KBM-7 (cell line): ENCODE data around the gene IPO4.

Source experiments
- DNase-seq: peaks from one replicate; pipeline ENCODE4 v3.0.0-alpha.2; 2015
- in situ Hi-C: fragments of 300-500 bp; cut with MboI; formaldehyde crosslinking; loops from 2 replicates; pipeline ENCODE4 v1.14.3; 2020; ENCODE audit warnings: low sequenced_read_pairs, low pct_unique_long_range_greater_than_20kb, mixed read lengths

Gene IPO4

GRCh38 chr14:24139272-24139934 is 49.2 kb downstream of the IPO4 start:
- no peak for DNase-seq
- in situ Hi-C loops = no loop called here

GRCh38 chr14:24138396-24139271 is 50.0 kb downstream of the IPO4 start:
- in situ Hi-C loops = no loop called here
- DNase-seq = no peak

GRCh38 chr14:24137529-24138395 is 50.9 kb downstream of the IPO4 start:
- in situ Hi-C loops = no loop called here
- no peak for DNase-seq

GRCh38 chr14:24136684-24137528 is 51.7 kb downstream of the IPO4 start:
- no peak for DNase-seq
- in situ Hi-C loops = no loop called here

- peak; percentile 83 for DNase-seq
- in situ Hi-C loops = no loop called here
These were observed 52.6 kb downstream of the IPO4 start, which contains the start of gene PSME1 for GRCh38 chr14:24135834-24136683. Gene PSME1, plus strand, starts transcription at chr14:24136194. Its CDS starts 69 bp downstream, at chr14:24136263.

- DNase-seq = no peak
- in situ Hi-C loops = no loop called here
These were observed 53.1 kb downstream of the IPO4 start for GRCh38 chr14:24135584-24135833.

GRCh38 chr14:24133735-24134134 is 54.9 kb downstream of the IPO4 start:
- in situ Hi-C loops = no loop called here
- DNase-seq = no peak

- no peak for DNase-seq
- in situ Hi-C loops = no loop called here
These were observed 55.6 kb downstream of the IPO4 start for GRCh38 chr14:24132976-24133375.

- no peak for DNase-seq
- in situ Hi-C loops = no loop called here
These were observed 56.4 kb downstream of the IPO4 start for GRCh38 chr14:24132061-24132685.

GRCh38 chr14:24131549-24131966 is 57.1 kb downstream of the IPO4 start:
- DNase-seq = no peak
- in situ Hi-C loops = no loop called here

GRCh38 chr14:24130717-24131548 is 57.7 kb downstream of the IPO4 start:
- in situ Hi-C loops = no loop called here
- DNase-seq = no peak

GRCh38 chr14:24130380-24130716 is 58.3 kb downstream of the IPO4 start, which contains the start of gene FITM1:
Gene FITM1, plus strand, starts transcription at chr14:24130659. Its CDS starts 905 bp downstream, at chr14:24131564.
- DNase-seq = no peak
- in situ Hi-C loops = no loop called here
